Fibroblast of mammary gland (primary cell): ENCODE data around the gene GLIS1.

Experiments used
- DNase-seq: peaks from one replicate; pipeline ENCODE4 v3.0.0-alpha.2; 2010; ENCODE audit warnings: low read depth
- H3K4me3 ChIP-seq: 2 replicates; pipeline ENCODE4 v1.5.1; 2011; ENCODE audit warnings: low read depth, mild to moderate bottlenecking, low read length, moderate library complexity; ENCODE audit not compliant: control insufficient read depth
- TF ChIP-seq, protein P1 (sequence below): conservative IDR thresholded peaks from 2 replicates; pipeline ENCODE4 v1.5.1; 2011; ENCODE audit warnings: low read depth, low read length, inconsistent platforms; ENCODE audit not compliant: control insufficient read depth, insufficient read depth

The GLIS1 gene

DNA sequence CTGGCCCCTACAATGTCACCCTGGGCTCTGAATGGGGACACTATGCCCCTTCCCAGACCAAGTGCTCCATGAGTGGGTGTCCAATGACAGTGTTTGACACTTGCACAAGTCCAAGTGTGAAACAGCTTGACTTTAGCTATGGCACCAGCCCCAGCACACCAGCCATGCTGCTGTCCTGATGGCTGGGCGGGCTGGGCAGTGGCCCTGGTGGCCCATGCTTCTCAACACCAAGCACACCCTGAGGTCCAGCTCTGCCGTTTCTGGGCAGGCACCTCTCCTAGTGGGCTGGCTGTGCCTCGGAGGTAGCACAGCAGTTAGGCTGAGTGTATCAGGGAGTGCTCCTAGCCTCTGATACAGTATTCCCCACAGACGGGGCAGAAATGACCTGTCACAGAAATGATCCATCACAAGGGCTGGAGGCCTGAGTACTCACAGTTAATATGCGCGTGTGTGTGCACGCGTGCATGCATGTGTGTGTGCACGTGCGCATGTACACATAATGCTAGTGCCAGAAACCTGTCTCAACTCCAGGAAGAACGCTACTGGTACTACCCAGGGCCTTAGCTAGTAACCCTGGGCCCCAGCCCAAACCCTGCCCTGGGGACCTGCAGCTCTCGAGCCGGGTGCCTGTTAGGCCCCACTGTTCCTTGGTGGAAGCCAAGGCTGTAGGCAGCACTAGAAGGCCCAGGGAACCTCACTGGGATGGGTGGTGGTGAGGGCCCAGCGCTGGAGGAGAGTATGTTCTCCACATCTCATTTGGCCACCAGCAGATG lies 145.8 kb downstream of the GLIS1 start:
- no peak overlapping the region for H3K4me3 ChIP-seq
- TF ChIP-seq, protein P1, sequence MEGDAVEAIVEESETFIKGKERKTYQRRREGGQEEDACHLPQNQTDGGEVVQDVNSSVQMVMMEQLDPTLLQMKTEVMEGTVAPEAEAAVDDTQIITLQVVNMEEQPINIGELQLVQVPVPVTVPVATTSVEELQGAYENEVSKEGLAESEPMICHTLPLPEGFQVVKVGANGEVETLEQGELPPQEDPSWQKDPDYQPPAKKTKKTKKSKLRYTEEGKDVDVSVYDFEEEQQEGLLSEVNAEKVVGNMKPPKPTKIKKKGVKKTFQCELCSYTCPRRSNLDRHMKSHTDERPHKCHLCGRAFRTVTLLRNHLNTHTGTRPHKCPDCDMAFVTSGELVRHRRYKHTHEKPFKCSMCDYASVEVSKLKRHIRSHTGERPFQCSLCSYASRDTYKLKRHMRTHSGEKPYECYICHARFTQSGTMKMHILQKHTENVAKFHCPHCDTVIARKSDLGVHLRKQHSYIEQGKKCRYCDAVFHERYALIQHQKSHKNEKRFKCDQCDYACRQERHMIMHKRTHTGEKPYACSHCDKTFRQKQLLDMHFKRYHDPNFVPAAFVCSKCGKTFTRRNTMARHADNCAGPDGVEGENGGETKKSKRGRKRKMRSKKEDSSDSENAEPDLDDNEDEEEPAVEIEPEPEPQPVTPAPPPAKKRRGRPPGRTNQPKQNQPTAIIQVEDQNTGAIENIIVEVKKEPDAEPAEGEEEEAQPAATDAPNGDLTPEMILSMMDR, result no peak
- DNase-seq, result no peak

DNA sequence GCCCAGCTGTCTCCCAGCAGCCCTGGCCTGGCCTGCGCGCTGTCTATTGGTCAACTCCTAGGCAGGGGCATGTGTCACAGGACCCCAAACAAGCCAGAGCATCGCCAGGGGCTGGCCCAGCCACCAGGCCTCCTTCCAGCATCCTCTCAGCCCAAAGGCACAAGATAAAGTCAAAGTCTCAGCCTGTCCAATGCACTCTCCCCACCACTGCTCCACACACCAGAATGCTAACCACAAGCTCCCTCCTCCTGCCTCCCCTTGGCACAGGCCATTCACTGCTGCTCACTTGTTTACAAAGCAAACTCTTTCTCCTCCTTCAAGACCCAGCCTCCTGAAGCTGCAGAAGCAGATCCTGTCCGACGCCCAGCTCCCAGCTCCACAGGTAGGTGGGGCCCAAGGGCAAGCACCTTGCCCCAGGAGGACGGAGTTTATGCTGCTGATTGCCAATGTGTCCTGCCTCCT lies 146.4 kb downstream of the GLIS1 start:
- TF ChIP-seq, protein P1, result no peak
- H3K4me3 ChIP-seq, result no peak overlapping the region
- DNase-seq, result peak; percentile 16

DNA sequence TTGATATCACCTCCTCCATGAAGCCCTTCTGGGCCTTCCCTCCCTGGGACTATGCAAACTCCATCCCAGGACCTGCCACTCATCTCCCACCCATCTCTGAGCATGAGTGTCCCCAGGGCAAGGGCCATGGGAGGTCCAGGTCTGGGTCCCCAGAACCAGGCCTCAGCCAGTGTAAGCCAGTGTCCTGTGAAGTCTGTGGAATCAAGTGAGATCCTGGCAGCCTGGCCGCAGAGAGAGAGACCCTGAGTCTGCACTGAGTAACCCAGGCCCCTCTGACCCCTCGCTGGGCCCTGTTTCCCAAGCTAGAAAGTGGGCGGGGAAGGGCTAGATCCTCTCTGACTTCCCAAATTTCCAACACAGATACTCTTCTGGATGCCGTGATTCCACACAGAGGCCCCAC lies 147.0 kb downstream of the GLIS1 start:
- TF ChIP-seq, protein P1, result no peak
- DNase-seq, result no peak
- H3K4me3 ChIP-seq, result no peak overlapping the region

DNA sequence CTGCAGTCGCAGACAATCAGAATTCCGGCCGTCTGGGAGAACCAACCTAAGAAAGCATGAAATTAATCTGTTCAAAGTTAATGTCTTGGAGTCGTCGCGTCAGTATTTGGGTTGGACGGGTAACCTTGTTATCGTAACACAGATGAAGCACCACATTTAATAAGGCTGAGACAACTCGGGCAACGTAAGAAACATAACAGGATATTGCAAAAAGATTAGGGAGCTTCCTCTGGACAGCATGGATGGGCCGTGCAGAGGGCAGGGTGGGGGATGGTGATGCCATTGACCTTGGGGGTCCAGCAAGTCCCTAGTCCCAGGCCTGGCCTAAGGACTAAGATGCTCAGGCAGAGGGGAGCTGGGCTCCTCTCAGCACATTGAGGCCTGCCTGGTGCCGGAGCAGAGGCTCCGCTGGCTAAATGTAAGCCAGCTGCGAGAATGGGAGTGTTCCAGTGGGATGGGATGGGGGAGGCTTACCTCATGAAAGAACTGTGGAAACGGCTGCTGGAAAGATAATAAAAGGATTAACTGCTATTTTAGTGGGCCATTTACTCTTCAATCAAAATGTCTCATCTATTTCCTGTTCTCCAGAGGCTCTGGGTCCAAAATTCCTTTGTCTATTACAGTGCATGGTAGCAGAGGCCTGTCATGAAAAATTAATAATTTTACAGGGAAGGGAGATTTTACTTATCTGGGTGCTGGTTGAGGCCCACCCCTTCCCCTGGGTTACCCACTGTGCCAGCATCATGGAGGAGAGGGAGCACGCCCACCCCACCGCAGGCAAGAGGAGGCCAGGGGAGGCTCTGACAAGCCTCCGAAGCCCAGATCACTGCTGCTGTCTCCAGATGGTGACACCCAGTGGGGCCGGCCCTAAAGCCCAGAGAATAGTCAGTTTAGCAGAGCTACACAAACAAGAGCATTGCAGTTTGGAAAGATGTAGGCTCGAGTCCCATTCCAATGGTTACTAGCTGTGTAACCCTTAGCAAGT lies 148.1 kb downstream of the GLIS1 start:
- DNase-seq, result no peak
- no peak overlapping the region for H3K4me3 ChIP-seq
- TF ChIP-seq, protein P1, result no peak

DNA sequence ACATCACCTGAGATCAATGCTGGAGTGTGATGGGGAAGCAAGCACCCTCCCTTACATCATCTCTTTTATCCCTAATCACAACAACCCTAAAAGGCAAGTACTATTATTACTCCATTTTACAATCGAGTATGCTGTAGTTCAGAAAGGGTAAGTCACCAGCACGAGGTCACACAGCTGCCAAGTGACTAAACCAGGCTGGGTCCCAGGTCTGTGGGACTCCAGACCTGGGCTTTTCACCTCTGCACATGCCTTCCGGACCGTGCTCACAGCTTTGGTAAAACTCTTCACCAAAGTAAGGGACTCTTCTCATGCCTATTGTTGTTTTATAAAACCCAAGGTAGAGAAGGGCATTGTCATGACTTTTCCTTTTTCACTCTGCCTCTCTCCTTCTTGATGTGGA lies 148.9 kb downstream of the GLIS1 start:
- DNase-seq, result no peak
- TF ChIP-seq, protein P1, result no peak
- no peak overlapping the region for H3K4me3 ChIP-seq

DNA sequence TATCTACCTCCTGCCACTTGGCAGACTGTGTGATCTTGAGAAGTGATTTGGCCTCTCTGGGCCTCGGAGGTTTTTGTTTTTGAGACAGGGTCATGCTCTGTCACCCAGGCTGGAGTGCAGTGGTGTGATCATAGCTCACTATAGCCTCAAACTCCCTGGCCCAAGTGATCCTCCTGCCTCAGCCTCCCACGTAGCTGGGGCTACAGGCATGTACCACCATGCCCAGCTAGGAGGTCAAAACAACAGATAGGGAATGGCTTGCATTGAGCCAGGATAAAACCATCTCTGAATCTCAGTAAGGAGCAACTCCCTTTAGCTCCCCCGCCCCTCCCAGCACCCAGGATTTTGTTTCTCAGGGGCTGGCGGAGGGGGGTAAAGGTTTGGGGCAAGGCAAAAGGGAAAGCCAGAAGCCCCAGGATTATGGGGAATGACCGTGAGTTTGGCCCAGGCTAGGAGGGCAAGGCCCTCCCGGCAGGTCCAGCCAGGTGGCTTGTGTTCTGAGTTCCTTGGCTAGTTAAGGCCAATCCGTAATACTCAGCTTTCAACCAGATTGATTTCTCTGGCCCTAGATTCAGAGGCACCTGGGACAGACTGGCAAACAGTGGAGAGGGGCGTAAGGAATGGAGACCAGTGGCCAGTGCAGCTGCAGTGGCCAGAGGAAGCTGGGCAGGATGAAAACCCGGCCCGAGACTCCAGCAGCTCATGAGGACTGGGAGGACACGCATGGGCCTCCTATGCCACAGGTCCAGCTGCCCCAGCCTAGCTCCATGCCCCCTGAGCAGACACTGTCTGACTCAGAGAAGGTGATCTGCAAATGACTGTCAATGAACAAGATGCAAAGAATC lies 149.7 kb downstream of the GLIS1 start:
- H3K4me3 ChIP-seq, result no peak overlapping the region
- no peak for DNase-seq
- TF ChIP-seq, protein P1, result no peak
